HepG2 (cell line): ENCODE data around the gene TELO2. TPM values are rescaled to one million over a fixed set of nuclear protein-coding genes. Genes with fewer than 3 reads are reported as not detected.

ENCODE experiments used
- ATAC-seq: fragments of 200-7000 bp; cut with Tn5 transposase; 3 replicates; pipeline ENCODE4 v1.9.1; 2020; ENCODE audit warnings: mild to moderate bottlenecking, moderate library complexity
- BruUV-seq: library from RNA; stranded (reverse); fragments of 400-500 nt; replicated peaks from 2 replicates; lab custom pipeline; 2021; lab: Mats Ljungman, UMichigan
- CTCF ChIA-PET: fragments of 300-600 bp; formaldehyde crosslinking; extraction: SDS; loops from one replicate; lab custom pipeline; 2021; ENCODE audit warnings: low total read pairs, inconsistent platforms, low intra/inter-chr PET ratio; lab: Yijun Ruan, JAX
- POLR2A ChIA-PET: fragments of 350-600 bp; sonication (Branson Sonifier 250); formaldehyde crosslinking; loops from one replicate; lab custom pipeline; 2020; ENCODE audit warnings: antibody characterized with exemption, inconsistent platforms; lab: Yijun Ruan, JAX
- DNase-seq: peaks from one replicate; pipeline ENCODE4 v3.0.0-alpha.2; 2015; ENCODE audit warnings: low spot score
- FAIRE-seq: peaks from 3 replicates; lab custom pipeline; 2011; peaks lifted over from hg19 to GRCh38; lab: Jason Lieb, UNC
- H2AFZ ChIP-seq: one replicate; pipeline ENCODE4 v1.6.1; 2011; ENCODE audit warnings: low read length, inconsistent platforms
- H3K27ac ChIP-seq: fragments of 300-600 bp; 3 replicates; pipeline ENCODE4 v1.8.0; 2011; ENCODE audit warnings: mixed run types, mild to moderate bottlenecking, mixed read lengths, low read length, inconsistent platforms; ENCODE audit not compliant: insufficient read depth; ENCODE audit errors: extremely low read length
- H3K27me3 ChIP-seq, 2 experiments: fragments of 200-600 bp in 1 of 2; 2 replicates in 1 of 2; 3 replicates in 1 of 2; pipeline versions ENCODE4 v1.6.0 to v1.8.0; 2011; ENCODE audit warnings: low read length in 2 of 2, mild to moderate bottlenecking in 2 of 2, moderate library complexity in 2 of 2, inconsistent platforms in 1 of 2; ENCODE audit not compliant: insufficient read depth in 2 of 2, control insufficient read depth in 1 of 2
- H3K36me3 ChIP-seq, 2 experiments: fragments of 200-600 bp in 1 of 2; replicated peaks in 1 of 2; 2 replicates in 1 of 2; 3 replicates in 1 of 2; pipeline versions ENCODE4 v1.5.1 to v1.8.0; 2011; ENCODE audit warnings: low read length in 2 of 2, inconsistent platforms in 1 of 2; ENCODE audit not compliant: insufficient read depth in 2 of 2, control insufficient read depth in 1 of 2
- H3K4me1 ChIP-seq: 2 replicates; pipeline ENCODE4 v1.5.1; 2012; ENCODE audit warnings: low read length, inconsistent platforms; ENCODE audit not compliant: insufficient read depth
- H3K4me2 ChIP-seq: 2 replicates; pipeline ENCODE4 v1.6.0; 2011; ENCODE audit warnings: low read depth, low read length, inconsistent platforms
- H3K4me3 ChIP-seq, 3 experiments: fragments of 200-600 bp in 1 of 3; sonication (generic), shearing (Covaris generic) in 1 of 3; replicated peaks in 1 of 3; 2 replicates each; pipeline ENCODE4 v1.5.1; 2011 to 2016; ENCODE audit warnings: low read length in 3 of 3, inconsistent platforms in 2 of 3, low read depth in 2 of 3, mild to moderate bottlenecking in 2 of 3, control low read depth in 1 of 3, mixed read lengths in 1 of 3; ENCODE audit not compliant: insufficient read depth in 1 of 3
- H3K79me2 ChIP-seq: one replicate; pipeline ENCODE4 v1.6.1; 2011; ENCODE audit warnings: low read length, inconsistent platforms; ENCODE audit not compliant: insufficient read depth
- H3K9ac ChIP-seq: 2 replicates; pipeline ENCODE4 v1.6.0; 2011; ENCODE audit warnings: mild to moderate bottlenecking, low read depth, low read length, inconsistent platforms; ENCODE audit not compliant: insufficient read depth
- H3K9me3 ChIP-seq: 2 replicates; pipeline ENCODE4 v1.5.1; 2012; ENCODE audit warnings: mild to moderate bottlenecking, low read length
- H4K20me1 ChIP-seq: 2 replicates; pipeline ENCODE4 v1.6.0; 2011; ENCODE audit warnings: inconsistent platforms, mild to moderate bottlenecking, low read length, moderate library complexity; ENCODE audit not compliant: insufficient read depth
- ELF3 ChIP-seq: IDR thresholded peaks from 2 replicates; pipeline ENCODE4 v1.6.1; 2016; ENCODE audit warnings: missing genetic modification reagents, missing compliant biosample characterization
- EP300 ChIP-seq, 3 experiments: sonication (generic) in 1 of 3; formaldehyde crosslinking in 1 of 3; IDR thresholded peaks; 2 replicates each; pipeline versions ENCODE4 v1.5.1 to v1.6.1; 2011 to 2020; ENCODE audit warnings: low read depth in 2 of 3, low read length in 2 of 3, borderline replicate concordance in 1 of 3, improper control_type of control experiment in 1 of 3, mild to moderate bottlenecking in 1 of 3, missing genetic modification reagents in 1 of 3, moderate library complexity in 1 of 3
- KDM3A ChIP-seq: IDR thresholded peaks from 2 replicates; pipeline ENCODE4 v1.6.1; 2018; ENCODE audit warnings: low read depth, missing compliant biosample characterization
- RBAK ChIP-seq: sonication (generic); formaldehyde crosslinking; IDR thresholded peaks from 2 replicates; pipeline ENCODE4 v1.5.1; 2020; ENCODE audit warnings: mild to moderate bottlenecking, missing genetic modification reagents
- SNAI1 ChIP-seq: sonication (generic); formaldehyde crosslinking; IDR thresholded peaks from 2 replicates; pipeline ENCODE4 v1.5.0; 2020; ENCODE audit warnings: mild to moderate bottlenecking, missing genetic modification reagents, borderline replicate concordance
- THAP7 ChIP-seq: sonication (generic); formaldehyde crosslinking; IDR thresholded peaks from 2 replicates; pipeline ENCODE4 v1.8.1; 2023; ENCODE audit warnings: mild to moderate bottlenecking, missing genetic modification reagents
- THAP9 ChIP-seq: sonication (generic); formaldehyde crosslinking; IDR thresholded peaks from 2 replicates; pipeline ENCODE4; 2020; ENCODE audit warnings: missing genetic modification reagents, mild to moderate bottlenecking, borderline replicate concordance
- ZGPAT ChIP-seq: IDR thresholded peaks from 2 replicates; pipeline ENCODE4 v1.6.1; 2016; ENCODE audit warnings: mild to moderate bottlenecking
- ZNF703 ChIP-seq: sonication (generic); formaldehyde crosslinking; IDR thresholded peaks from 2 replicates; pipeline ENCODE4 v1.5.1; 2020; ENCODE audit warnings: missing genetic modification reagents, mild to moderate bottlenecking, moderate library complexity, borderline replicate concordance
- WGBS: methylation state at CpG from one replicate; pipeline ENCODE4 v1.1.6; 2017; ENCODE audit warnings: low lambda C conversion rate; 5-methylcytosine and 5-hydroxymethylcytosine counted together
- in situ Hi-C: cut with HindIII; loops from 2 replicates; pipeline ENCODE4 v1.10.0; 2017; ENCODE audit warnings: low pct_unique_long_range_greater_than_20kb; ENCODE audit not compliant: extremely low pct_ligation_motif_present
- intact Hi-C: fragments of 100-400 bp; cut with micrococcal nuclease; formaldehyde crosslinking; loops from one replicate; pipeline ENCODE4 v1.10.0; 2022; ENCODE audit not compliant: unreplicated experiment
- polyA plus RNA-seq, 8 experiments: library from polyadenylated mRNA; depleted of rRNA in 3 of 8; stranded (reverse) in 7 of 8; unstranded in 1 of 8; fragments of >200 nt; fragmentation: Illumina TruSeq in 4 of 8; extraction: Trizol in 4 of 8; gene quantifications; 2 replicates each; pipeline versions ENCODE4 v1.2.1 to v1.2.3, GENCODE V29; 2011 to 2016; ENCODE audit warnings: low read depth in 4 of 8, missing spikeins in 1 of 8, mixed read lengths in 1 of 8; ENCODE audit not compliant: insufficient read depth in 1 of 8
- total RNA-seq, 5 experiments: library from RNA; depleted of rRNA; stranded (reverse); fragments of >200 nt; fragmentation: Illumina TruSeq; extraction: Trizol; gene quantifications; 2 replicates each; pipeline ENCODE4 v1.2.3, GENCODE V29; 2016; ENCODE audit warnings: low read depth in 1 of 5

The TELO2 gene
- total and polyA plus RNA-seq, 2 of the 13 experiments (the other 11 are each of a cell fraction or from before 2014, with no cell fraction given): 10.1 to 17.9 TPM

- ChIA-PET CTCF (no interaction called here), POLR2A (no interaction called here)
- no peak for FAIRE-seq
- H3K9me3 ChIP-seq: no peaks in the 10 kb centered on the region
- H3K4me3 ChIP-seq: no peak overlapping the region
- H3K4me1 ChIP-seq: no peaks in the 10 kb centered on the region
- H3K27ac ChIP-seq: no peak overlapping the region
- no peak overlapping the region for H2AFZ ChIP-seq
- 98% methylated on average over 18 of the region's 19 CpGs for WGBS
- no peak for ATAC-seq
- H3K79me2 ChIP-seq: no peaks in the 10 kb centered on the region
- H3K27me3 ChIP-seq: no peaks in the 10 kb centered on the region
- no peak overlapping the region for H3K9ac ChIP-seq
- DNase-seq: no peak
- intact Hi-C loops (no loop called here), in situ Hi-C loops (no loop called here)
- peaks cover 9 to 16% of the 10 kb centered on the region in 2 experiments; a peak in 4 of 5 replicates for H3K36me3 ChIP-seq
- H3K4me2 ChIP-seq: no peak overlapping the region
- TF ChIP-seq ELF3 (CRISPR knock-in tag): no peak
- no peak for TF ChIP-seq THAP7 (CRISPR knock-in tag)
- no peak for TF ChIP-seq RBAK (CRISPR knock-in tag)
- no peak for TF ChIP-seq ZNF703 (CRISPR knock-in tag)
- no peak for TF ChIP-seq EP300 (IDR thresholded peaks at IDR 0.05; ENCODE audit: low read depth in 2 of 2, low read length in 2 of 2)
- TF ChIP-seq EP300 (CRISPR knock-in tag; IDR thresholded peaks at IDR 0.05; ENCODE audit: borderline replicate concordance): no peak
- TF ChIP-seq SNAI1: no peak
- TF ChIP-seq ZGPAT (CRISPR knock-in tag): no peak
- TF ChIP-seq KDM3A (CRISPR knock-in tag): no peak
- TF ChIP-seq THAP9 (CRISPR knock-in tag): no peak
- no peaks in the 10 kb centered on the region for H4K20me1 ChIP-seq
- BruUV-seq: no TSS peak
Observed at GRCh38 chr16:1453316-1453715, 39.8 kb upstream of the TELO2 start.
